Measurements from ENCODE around the gene OXTR. TPM values are rescaled to one million over a fixed set of nuclear protein-coding genes. Genes with fewer than 3 reads are reported as not detected.

Gene OXTR
- total RNA-seq, 1 donor from 2014 or later, result 13.5 TPM

DNA sequence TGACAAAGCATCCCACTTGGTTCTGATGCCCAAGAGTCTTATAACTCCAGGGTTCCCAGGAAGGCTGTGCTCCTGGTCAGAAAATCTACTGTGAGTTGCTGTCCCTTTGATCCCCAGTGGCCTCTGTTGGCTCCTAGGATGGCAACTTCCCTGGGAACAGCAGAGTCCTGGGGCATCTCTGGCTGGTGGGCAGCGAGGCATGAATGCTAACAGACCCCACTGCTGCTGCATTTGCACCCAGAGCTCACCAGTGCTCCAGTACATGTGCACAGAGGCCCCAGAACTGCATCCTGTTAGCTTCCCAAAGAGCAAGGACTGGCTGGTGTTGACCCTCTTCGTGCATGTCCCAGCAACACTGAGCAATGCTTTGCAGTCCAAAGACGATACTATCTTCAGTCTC lies 20.1 kb downstream of the OXTR start:
- Mint-ChIP-seq H3K27me3 (ENCODE audit: low read depth) (no peaks in the 10 kb centered on the region), H3K27ac (no peak overlapping the region), H3K36me3 (peaks cover 6% of the 10 kb centered on the region), H3K9me3 (no peaks in the 10 kb centered on the region), H3K4me3 (no peak overlapping the region), H3K4me1 (no peaks in the 10 kb centered on the region)
- TF ChIP-seq, protein P1, sequence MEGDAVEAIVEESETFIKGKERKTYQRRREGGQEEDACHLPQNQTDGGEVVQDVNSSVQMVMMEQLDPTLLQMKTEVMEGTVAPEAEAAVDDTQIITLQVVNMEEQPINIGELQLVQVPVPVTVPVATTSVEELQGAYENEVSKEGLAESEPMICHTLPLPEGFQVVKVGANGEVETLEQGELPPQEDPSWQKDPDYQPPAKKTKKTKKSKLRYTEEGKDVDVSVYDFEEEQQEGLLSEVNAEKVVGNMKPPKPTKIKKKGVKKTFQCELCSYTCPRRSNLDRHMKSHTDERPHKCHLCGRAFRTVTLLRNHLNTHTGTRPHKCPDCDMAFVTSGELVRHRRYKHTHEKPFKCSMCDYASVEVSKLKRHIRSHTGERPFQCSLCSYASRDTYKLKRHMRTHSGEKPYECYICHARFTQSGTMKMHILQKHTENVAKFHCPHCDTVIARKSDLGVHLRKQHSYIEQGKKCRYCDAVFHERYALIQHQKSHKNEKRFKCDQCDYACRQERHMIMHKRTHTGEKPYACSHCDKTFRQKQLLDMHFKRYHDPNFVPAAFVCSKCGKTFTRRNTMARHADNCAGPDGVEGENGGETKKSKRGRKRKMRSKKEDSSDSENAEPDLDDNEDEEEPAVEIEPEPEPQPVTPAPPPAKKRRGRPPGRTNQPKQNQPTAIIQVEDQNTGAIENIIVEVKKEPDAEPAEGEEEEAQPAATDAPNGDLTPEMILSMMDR (IDR thresholded peaks at IDR 0.05; ENCODE audit: unreplicated experiment), result no peak
- no peak for DNase-seq (ENCODE audit: low spot score in 2 of 2, unreplicated experiment in 2 of 2)

DNA sequence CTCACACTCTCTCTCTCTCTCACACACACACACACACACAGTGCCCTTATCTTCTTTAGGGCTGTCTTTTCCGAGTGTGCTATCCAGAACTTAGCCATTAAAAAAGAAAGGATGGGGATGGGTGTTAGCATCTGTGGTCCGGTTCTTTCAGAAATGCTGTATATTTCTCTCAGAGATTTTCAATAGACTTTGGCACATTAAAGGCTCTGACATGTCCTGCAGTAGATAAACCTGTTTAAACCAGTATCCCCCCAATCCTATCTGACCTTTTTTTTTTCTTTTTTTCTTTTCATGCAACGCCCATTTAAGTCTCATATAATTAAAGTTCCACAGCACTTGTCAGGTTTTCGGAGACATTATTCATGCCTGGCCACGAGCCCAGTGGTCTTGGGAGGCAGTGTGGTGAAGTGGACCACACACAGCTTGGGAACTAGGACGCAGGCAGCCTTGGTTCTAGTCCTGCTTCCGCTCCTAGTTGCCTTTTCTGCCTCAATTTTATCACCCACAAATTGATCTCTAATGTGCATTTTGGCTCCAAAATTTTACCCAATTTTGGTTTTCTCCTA lies 22.6 kb downstream of the OXTR start:
- peaks cover 6% of the 10 kb centered on the region for H3K36me3 Mint-ChIP-seq
- DNase-seq (ENCODE audit: low spot score in 2 of 2, unreplicated experiment in 2 of 2), result no peak
- H3K27me3 Mint-ChIP-seq (ENCODE audit: low read depth), result no peaks in the 10 kb centered on the region
- no peaks in the 10 kb centered on the region for H3K9me3 Mint-ChIP-seq
- H3K4me3 Mint-ChIP-seq, result no peak overlapping the region
- peaks cover 11% of the 10 kb centered on the region for H3K4me1 Mint-ChIP-seq
- TF ChIP-seq, protein P1 (IDR thresholded peaks at IDR 0.05; ENCODE audit: unreplicated experiment), result no peak
- no peak overlapping the region for H3K27ac Mint-ChIP-seq

DNA sequence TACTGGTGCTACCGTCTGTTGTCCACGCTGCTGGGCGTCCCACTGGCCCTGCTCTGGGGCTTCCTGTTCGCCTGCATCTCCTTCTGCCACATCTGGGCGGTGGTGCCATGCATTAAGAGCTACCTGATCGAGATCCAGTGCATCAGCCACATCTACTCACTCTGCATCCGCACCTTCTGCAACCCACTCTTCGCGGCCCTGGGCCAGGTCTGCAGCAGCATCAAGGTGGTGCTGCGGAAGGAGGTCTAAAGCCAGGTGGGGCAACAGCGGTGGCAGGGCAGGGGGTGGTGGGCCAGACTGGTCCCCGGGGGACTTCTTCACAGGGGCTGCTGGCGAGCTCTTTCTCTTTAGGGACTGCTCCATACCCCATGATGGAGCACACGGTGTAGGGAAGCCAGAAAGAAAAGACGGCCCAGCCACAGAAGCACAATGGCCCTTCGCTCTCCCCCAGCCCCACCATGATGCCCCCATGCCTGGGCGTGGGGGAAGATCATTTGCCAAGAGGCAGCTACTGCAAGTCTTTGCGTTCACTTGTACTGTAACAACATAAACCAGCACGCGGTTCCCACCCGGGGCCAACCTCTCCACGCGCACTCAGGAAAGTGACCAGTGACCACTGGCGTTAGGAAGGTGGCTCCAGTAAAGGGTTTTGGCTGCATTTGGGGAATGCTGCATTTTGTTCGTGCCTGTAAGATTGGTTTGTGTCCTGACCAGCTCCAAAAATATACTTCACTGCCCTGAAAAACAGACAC lies 23.6 kb downstream of the OXTR start:
- Mint-ChIP-seq H3K27me3 (ENCODE audit: low read depth) (no peaks in the 10 kb centered on the region), H3K27ac (no peak overlapping the region), H3K9me3 (no peaks in the 10 kb centered on the region), H3K36me3 (no peaks in the 10 kb centered on the region), H3K4me3 (no peak overlapping the region), H3K4me1 (peaks cover 18% of the 10 kb centered on the region)
- DNase-seq (ENCODE audit: low spot score in 2 of 2, unreplicated experiment in 2 of 2), result no peak
- TF ChIP-seq, protein P1 (IDR thresholded peaks at IDR 0.05; ENCODE audit: unreplicated experiment), result no peak

DNA sequence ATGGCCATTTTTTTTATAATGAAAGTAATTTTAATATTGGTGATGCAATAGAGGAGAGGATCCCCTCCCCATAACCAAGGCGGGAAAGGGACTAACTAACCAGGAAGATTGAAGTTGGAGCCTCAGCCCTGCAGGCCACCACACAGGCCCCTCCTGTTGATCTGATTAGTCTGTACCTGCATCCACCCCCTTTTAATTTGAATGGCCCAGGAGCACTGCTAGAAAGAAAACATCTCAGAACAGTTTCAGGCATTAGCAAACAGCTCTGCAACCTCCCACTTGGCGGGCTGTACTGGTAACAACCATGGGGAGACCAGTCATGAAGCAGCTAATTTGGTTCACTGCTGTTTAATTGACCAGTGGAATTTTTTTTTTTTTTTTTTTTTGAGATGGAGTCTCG lies 25.5 kb downstream of the OXTR start:
- TF ChIP-seq, protein P1 (IDR thresholded peaks at IDR 0.05; ENCODE audit: unreplicated experiment), result no peak
- DNase-seq (ENCODE audit: low spot score in 2 of 2, unreplicated experiment in 2 of 2), result no peak
- Mint-ChIP-seq H3K4me1 (peaks cover 18% of the 10 kb centered on the region), H3K27ac (no peak overlapping the region), H3K36me3 (no peaks in the 10 kb centered on the region), H3K27me3 (ENCODE audit: low read depth) (no peaks in the 10 kb centered on the region), H3K4me3 (no peak overlapping the region), H3K9me3 (no peaks in the 10 kb centered on the region)

DNA sequence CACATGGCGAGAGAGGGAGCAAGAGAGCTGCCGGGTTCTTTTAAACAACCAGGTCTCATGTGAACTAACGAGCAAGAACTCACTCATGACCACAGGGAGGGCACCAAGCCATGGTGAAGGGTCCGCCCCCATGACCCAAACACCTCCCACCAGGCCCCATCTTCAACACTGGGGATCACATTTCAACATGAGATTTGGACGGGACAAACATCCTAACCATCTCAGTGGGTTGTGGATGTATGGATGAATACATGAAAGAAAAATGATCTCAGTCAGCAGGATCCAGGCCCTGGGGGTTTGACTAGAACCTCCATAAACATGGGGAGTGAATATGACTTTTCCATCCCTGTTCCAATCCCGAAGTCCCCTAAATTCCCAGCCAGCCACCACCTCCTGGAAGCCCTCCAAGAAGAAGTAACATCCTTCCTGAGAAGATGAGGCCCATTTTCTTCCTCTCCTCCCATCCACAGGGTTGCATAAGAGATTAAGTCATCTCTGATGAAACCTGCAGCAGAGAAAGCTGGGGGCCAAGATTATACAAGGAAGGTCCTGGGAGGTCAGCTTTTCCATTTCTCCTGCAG lies 26.3 kb downstream of the OXTR start:
- TF ChIP-seq, protein P1 (IDR thresholded peaks at IDR 0.05; ENCODE audit: unreplicated experiment), result no peak
- H3K36me3 Mint-ChIP-seq, result no peaks in the 10 kb centered on the region
- H3K27ac Mint-ChIP-seq, result peak overlapping the region; percentile 94
- no peak for DNase-seq (ENCODE audit: low spot score in 2 of 2, unreplicated experiment in 2 of 2)
- no peak overlapping the region for H3K4me3 Mint-ChIP-seq
- H3K9me3 Mint-ChIP-seq, result no peaks in the 10 kb centered on the region
- no peaks in the 10 kb centered on the region for H3K27me3 Mint-ChIP-seq (ENCODE audit: low read depth)
- H3K4me1 Mint-ChIP-seq, result peaks cover 18% of the 10 kb centered on the region
